HG03039 (cell line): Measurements from ENCODE around the gene SLC6A1.

Experiments
- ATAC-seq: cut with Tn5 transposase; IDR thresholded peaks from one replicate; pipeline ENCODE4 v1.9.1; 2021; ENCODE audit warnings: mild to moderate bottlenecking, moderate library complexity; ENCODE audit not compliant: unreplicated experiment

The SLC6A1 gene

GRCh38 chr3:11015369-11015768, 22.8 kb downstream of the SLC6A1 start:
- ATAC-seq = no peak

DNA sequence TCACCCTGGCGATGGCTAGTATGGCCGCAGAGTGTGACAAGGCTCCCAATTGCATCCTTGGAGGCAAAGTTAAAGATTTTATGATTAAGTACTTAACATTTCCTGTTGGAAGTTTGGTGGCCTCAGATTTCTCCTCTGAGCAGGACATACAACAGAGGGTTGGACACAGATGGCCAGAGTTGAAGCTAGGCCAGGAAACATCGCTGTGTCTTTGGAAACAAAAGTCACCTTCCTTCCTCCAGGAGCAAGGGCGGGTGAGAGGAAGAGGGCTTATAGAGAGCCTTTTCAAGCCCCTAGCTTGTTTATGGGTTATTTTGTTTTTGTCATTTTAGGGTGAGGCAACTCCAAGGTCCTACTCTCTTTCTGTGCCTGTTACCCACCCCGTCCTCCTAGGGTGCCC, 24.2 kb downstream of the SLC6A1 start:
- no peak for ATAC-seq

DNA sequence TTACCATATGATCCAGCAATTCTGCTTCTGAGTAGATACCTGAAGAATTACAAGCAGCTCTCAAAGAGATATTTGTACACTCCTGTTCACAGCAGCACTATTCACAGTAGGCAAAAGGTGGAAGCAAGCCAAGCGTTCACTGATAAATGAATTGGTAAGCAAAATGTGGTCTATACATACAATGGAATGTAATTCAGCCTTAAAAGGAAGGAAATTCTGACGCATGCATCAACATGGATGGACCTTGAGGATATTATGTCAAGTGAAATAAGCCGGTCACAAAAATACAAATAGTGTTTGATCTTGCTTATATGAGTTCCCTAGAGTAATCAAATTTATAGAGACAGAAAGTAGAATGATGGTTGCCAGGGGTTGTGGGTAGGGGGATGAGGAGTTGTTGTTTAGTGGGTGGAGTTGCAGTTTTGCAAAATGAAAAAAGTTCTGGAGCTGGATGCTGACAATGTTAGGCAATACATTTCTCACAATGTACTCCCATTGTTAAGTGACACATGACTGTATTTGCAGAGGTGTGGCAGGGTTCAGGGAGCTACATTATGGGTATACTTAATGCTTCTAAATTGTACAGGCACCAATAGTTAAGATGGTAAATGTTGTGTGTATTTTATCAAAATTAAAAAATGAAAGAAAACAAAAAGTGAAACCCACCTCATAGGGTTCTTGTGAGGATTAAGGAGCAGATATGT, 26.7 kb downstream of the SLC6A1 start:
- no peak for ATAC-seq

GRCh38 chr3:11020764-11021163, 28.2 kb downstream of the SLC6A1 start:
- no peak for ATAC-seq

DNA sequence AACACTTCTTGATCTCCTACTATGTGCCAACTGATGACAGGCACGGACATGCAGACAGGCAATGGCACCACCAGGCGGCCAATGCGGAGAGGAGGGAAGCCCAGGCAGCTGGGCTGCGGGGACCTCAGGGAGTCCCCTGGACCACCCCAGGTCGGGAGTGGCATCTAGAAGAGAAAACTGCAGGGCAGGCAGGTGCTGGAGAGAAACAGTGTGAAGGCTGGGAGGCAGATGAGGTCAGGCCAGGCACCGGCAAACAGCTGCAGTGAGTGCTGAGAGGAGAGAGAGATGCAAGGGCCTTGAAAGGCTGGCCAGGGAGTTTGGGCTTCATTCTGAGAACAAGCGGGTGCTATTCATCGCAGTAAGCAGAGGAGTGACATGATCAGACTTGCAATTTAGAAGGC, 29.1 kb downstream of the SLC6A1 start:
- no peak for ATAC-seq

DNA sequence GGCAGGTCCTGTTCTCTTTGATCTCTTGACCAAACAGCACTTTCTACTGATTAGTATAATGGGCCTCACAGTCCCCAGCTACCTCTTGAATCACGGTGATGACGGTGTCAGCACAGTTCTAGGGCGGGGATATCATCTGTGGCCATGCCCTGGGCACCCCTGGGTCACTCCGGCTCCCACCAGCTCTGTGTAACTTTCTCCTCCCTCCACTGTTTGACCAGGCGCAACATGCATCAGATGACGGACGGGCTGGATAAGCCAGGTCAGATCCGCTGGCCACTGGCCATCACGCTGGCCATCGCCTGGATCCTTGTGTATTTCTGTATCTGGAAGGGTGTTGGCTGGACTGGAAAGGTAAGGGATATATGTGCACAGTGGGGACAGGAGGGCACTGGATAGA, 29.6 kb downstream of the SLC6A1 start:
- no peak for ATAC-seq

DNA sequence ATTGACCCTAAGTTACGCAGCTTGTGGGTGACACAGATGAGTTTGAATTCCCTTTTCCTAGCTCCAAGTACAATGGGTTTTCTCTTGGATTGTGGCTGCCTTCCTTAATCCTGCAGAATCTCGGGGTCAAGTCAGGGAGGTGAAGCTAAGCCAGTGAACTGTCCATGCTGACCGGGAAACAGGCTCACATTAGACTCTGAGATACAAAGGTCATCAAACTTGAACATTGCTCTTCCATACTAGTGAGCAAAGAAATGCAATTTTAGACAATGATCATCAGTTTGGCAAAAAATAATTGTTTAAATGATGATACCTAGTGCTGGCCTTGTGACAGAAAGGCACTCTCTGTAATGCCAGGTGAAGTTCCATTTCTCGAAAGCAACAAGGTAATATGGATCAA, 31.6 kb downstream of the SLC6A1 start:
- no peak for ATAC-seq

GRCh38 chr3:11029948-11030347, 37.4 kb downstream of the SLC6A1 start:
- no peak for ATAC-seq

- no peak for ATAC-seq
Measured at GRCh38 chr3:11033871-11034270, 41.3 kb downstream of the SLC6A1 start.

GRCh38 chr3:11034309-11034985, 41.9 kb downstream of the SLC6A1 start:
- ATAC-seq = no peak

GRCh38 chr3:11035757-11036505, 43.4 kb downstream of the SLC6A1 start:
- ATAC-seq = no peak

- ATAC-seq = no peak
Measured at GRCh38 chr3:11037241-11037873, 44.8 kb downstream of the SLC6A1 start.

GRCh38 chr3:11037976-11038375, 45.4 kb downstream of the SLC6A1 start:
- no peak for ATAC-seq

DNA sequence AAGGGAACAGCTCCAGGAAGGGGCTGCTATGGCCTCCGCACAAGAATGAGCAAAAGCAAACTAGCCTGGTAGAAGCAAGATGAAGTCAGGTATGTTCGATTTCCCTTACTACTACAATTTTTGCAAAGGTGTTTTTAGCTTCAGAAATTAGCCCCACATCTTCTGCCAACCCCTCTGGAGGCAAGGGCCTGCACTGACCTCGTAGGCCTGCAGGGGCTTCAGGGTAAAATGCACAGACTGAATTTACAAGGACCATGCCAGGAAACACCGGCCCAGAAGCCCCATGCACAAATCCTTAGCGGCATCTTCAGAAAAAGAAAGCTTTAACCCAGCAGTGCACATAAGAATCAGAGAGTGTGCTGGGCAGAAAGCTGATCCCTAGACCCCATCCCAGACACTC, 53.0 kb downstream of the SLC6A1 start:
- ATAC-seq = no peak

GRCh38 chr3:11047500-11047899, 55.0 kb downstream of the SLC6A1 start:
- ATAC-seq = no peak

DNA sequence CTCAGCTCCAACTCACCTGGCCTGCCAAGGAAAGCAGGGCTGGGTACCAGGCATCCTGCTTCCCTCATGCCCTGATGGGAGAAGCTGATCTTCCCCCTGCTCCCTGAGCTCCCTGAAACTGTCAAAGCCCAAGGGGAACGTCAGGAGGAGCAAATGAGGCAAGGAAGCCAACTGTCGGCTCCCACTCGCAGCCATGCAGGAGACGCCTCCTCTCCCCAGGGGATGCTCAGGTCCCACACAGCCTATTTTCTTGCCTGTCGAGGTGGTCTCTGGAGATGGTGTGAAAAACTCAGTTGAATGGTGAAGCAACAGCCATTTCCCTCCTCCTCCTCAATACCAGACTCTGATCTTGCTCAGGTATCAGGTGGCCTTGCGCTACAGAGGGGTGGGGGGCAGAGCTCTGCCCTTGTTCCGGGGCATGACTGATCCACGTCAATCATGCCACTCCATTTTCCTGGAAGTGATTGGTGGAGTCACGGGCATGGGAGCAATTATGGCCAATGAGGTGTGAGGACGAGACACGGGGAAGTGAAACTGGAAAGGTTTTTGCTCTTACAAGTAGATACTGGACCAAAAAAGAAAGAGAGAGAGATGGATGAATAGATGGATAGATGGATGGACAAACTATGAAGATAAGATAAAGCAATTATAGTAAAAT, 58.2 kb downstream of the SLC6A1 start:
- no peak for ATAC-seq

DNA sequence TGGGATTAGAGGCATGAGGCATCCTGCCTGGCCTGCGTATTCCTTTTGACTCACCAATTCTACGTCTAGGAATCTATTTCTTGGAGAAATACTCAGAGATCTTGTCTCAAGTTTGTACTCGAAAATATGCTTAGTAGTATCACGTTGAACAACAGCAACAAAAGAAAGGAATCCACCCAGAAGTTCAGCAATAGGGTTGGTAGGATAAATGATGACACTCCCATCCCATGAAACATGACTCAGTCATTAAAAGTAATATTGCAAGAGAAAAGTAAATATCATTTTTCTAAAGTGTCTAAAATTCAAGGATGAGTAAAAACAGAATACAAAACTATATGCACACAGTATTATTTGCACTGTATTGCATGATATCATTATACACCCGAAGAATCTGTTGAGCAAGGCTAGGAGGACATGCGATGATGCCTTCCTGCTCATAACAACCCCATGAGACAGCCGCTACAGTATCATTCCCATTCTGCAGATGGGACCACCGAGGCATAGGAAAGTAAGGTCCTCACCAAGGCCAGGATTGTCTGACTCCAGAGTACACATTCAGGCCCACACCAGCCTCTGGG, 61.5 kb downstream of the SLC6A1 start:
- ATAC-seq = no peak

GRCh38 chr3:11054739-11055438, 62.3 kb downstream of the SLC6A1 start:
- no peak for ATAC-seq

DNA sequence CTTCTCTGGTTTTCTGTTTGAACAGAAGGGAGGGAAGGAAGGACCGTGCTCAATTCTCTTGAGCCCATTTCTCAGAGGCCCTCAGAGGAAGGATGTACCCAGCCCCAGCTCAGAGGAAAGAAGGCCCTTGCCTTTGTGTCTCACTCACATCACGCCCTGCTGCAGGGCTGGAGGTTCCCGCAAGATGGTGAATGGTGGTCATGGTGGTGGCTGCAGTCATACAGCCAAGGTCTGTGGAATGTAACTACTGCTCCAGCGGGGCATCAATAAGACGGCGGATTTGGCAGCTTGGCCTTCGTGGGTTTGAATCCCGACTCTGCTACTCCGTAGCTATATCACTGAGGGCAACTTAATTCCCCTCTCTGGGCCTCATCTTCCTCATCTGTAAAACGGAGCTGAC, 62.9 kb downstream of the SLC6A1 start:
- no peak for ATAC-seq

- no peak for ATAC-seq
Measured at GRCh38 chr3:11056531-11057050, 64.0 kb downstream of the SLC6A1 start.
